Measurements from ENCODE around the gene MED27.

DNA sequence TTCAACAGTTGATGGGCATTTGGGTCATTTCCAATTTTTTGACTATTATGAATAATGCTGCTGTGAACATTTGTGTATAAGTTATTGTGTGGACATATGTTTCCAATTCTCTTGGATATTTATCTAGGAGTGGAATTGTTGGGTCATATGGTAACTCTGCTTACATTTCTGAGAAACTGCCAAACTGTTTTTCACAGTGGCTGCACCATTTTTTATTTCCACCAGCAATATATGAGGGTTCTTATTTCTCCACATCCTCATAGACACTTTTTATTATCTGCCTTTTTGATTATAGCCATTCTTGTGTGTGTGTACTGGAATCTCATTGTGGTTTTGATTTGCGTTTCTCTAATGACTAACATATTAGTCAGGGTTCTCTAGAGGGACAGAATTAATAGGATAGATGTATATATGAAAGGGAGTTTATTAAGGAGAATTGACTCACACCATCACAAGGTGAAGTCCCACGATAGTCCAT, 14.7 kb upstream of the MED27 start:
- TF ChIP-seq, protein P1, sequence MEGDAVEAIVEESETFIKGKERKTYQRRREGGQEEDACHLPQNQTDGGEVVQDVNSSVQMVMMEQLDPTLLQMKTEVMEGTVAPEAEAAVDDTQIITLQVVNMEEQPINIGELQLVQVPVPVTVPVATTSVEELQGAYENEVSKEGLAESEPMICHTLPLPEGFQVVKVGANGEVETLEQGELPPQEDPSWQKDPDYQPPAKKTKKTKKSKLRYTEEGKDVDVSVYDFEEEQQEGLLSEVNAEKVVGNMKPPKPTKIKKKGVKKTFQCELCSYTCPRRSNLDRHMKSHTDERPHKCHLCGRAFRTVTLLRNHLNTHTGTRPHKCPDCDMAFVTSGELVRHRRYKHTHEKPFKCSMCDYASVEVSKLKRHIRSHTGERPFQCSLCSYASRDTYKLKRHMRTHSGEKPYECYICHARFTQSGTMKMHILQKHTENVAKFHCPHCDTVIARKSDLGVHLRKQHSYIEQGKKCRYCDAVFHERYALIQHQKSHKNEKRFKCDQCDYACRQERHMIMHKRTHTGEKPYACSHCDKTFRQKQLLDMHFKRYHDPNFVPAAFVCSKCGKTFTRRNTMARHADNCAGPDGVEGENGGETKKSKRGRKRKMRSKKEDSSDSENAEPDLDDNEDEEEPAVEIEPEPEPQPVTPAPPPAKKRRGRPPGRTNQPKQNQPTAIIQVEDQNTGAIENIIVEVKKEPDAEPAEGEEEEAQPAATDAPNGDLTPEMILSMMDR (IDR thresholded peaks at IDR 0.05; ENCODE audit: poor library complexity): no peak
- TF ChIP-seq EZH2 (IDR thresholded peaks at IDR 0.05; ENCODE audit: borderline replicate concordance): no peak

Measured in hepatocyte (in vitro differentiated cells).